Mesenchymal stem cell (in vitro differentiated cells and primary cell): ENCODE results near the gene ACACB.

Experiments used
- DNase-seq: peaks from one replicate; pipeline ENCODE4 v3.0.0-alpha.2; 2013
- H2AFZ ChIP-seq: one replicate; pipeline ENCODE4 v1.6.1; 2013; ENCODE audit warnings: low read depth, mild to moderate bottlenecking, control low read depth, inconsistent platforms, low read length, moderate library complexity
- H2AK5ac ChIP-seq: 2 replicates; pipeline ENCODE4 v1.6.1; 2013; ENCODE audit warnings: low read length, moderate library complexity, mild to moderate bottlenecking, inconsistent platforms; ENCODE audit not compliant: severe bottlenecking
- H2BK120ac ChIP-seq: one replicate; pipeline ENCODE4 v1.6.1; 2013; ENCODE audit warnings: low read depth, mild to moderate bottlenecking, inconsistent platforms, low read length, moderate library complexity
- H2BK12ac ChIP-seq, 2 experiments: one replicate each; pipeline ENCODE4 v1.6.1; 2013; ENCODE audit warnings: inconsistent platforms in 2 of 2, low read length in 2 of 2, mild to moderate bottlenecking in 2 of 2, moderate library complexity in 2 of 2, control low read depth in 1 of 2
- H2BK15ac ChIP-seq: one replicate; pipeline ENCODE4 v1.6.1; 2013; ENCODE audit warnings: mild to moderate bottlenecking, low read depth, inconsistent platforms; ENCODE audit not compliant: poor library complexity, severe bottlenecking
- H2BK5ac ChIP-seq: 2 replicates; pipeline ENCODE4 v1.6.1; 2013; ENCODE audit warnings: low read depth, mild to moderate bottlenecking, low read length, control low read depth, inconsistent platforms; ENCODE audit not compliant: poor library complexity, severe bottlenecking
- H3K14ac ChIP-seq, 2 experiments: one replicate each; pipeline ENCODE4 v1.6.1; 2013; ENCODE audit warnings: inconsistent platforms in 2 of 2, low read length in 2 of 2, control low read depth in 1 of 2, mild to moderate bottlenecking in 1 of 2, moderate library complexity in 1 of 2
- H3K18ac ChIP-seq, 2 experiments: one replicate each; pipeline ENCODE4 v1.6.1; 2013; ENCODE audit warnings: inconsistent platforms in 2 of 2, low read length in 2 of 2, control low read depth in 1 of 2, low read depth in 1 of 2, mild to moderate bottlenecking in 1 of 2
- H3K23ac ChIP-seq, 2 experiments: one replicate each; pipeline ENCODE4 v1.6.1; 2013; ENCODE audit warnings: inconsistent platforms in 2 of 2, low read length in 2 of 2, mild to moderate bottlenecking in 2 of 2, moderate library complexity in 2 of 2, control low read depth in 1 of 2
- H3K27ac ChIP-seq: 2 replicates; pipeline ENCODE4 v1.5.1; 2013; ENCODE audit warnings: mild to moderate bottlenecking, moderate library complexity, low read length, control low read depth, inconsistent platforms; ENCODE audit not compliant: poor library complexity, severe bottlenecking
- H3K27me3 ChIP-seq, 2 experiments: 2 replicates each; pipeline versions ENCODE4 v1.6.1 to v1.7.0; 2013; ENCODE audit warnings: low read length in 2 of 2, mild to moderate bottlenecking in 2 of 2, moderate library complexity in 2 of 2, control low read depth in 1 of 2, inconsistent platforms in 1 of 2; ENCODE audit not compliant: control insufficient read depth in 1 of 2, insufficient read depth in 1 of 2
- H3K36me3 ChIP-seq, 2 experiments: 2 replicates each; pipeline versions ENCODE4 v1.6.1 to v1.7.0; 2013; ENCODE audit warnings: low read length in 2 of 2, control low read depth in 1 of 2, inconsistent platforms in 1 of 2, low read depth in 1 of 2, mild to moderate bottlenecking in 1 of 2; ENCODE audit not compliant: insufficient read depth in 2 of 2, control insufficient read depth in 1 of 2
- H3K4ac ChIP-seq, 2 experiments: one replicate each; pipeline ENCODE4 v1.6.1; 2013; ENCODE audit warnings: inconsistent platforms in 2 of 2, low read length in 2 of 2, mild to moderate bottlenecking in 2 of 2, moderate library complexity in 2 of 2, control low read depth in 1 of 2, low read depth in 1 of 2
- H3K4me1 ChIP-seq: 2 replicates; pipeline ENCODE4 v1.6.1; 2013; ENCODE audit warnings: low read depth, low read length, control low read depth; ENCODE audit not compliant: control insufficient read depth, insufficient read depth
- H3K4me2 ChIP-seq: 2 replicates; pipeline ENCODE4 v1.6.1; 2013; ENCODE audit warnings: low read length, mild to moderate bottlenecking, inconsistent platforms; ENCODE audit not compliant: poor library complexity, severe bottlenecking
- H3K4me3 ChIP-seq, 2 experiments: 2 replicates each; pipeline versions ENCODE4 v1.5.1 to v1.7.0; 2013; ENCODE audit warnings: low read length in 2 of 2, mild to moderate bottlenecking in 2 of 2, control low read depth in 1 of 2, low read depth in 1 of 2; ENCODE audit not compliant: insufficient read depth in 1 of 2
- H3K79me1 ChIP-seq: replicated peaks from 2 replicates; pipeline ENCODE4 v1.6.1; 2013; ENCODE audit warnings: mild to moderate bottlenecking, control low read depth, low read length, inconsistent platforms; ENCODE audit not compliant: poor library complexity, severe bottlenecking
- H3K9ac ChIP-seq: 2 replicates; pipeline ENCODE4 v1.7.0; 2013; ENCODE audit warnings: mild to moderate bottlenecking, low read length, moderate library complexity
- H3K9me3 ChIP-seq: 2 replicates; pipeline ENCODE4 v1.7.0; 2013; ENCODE audit warnings: mild to moderate bottlenecking, low read length; ENCODE audit not compliant: control insufficient read depth
- H4K8ac ChIP-seq: one replicate; pipeline ENCODE4 v1.6.1; 2013; ENCODE audit warnings: inconsistent platforms, mild to moderate bottlenecking, low read length, moderate library complexity
- H4K91ac ChIP-seq: one replicate; pipeline ENCODE4 v1.6.1; 2013; ENCODE audit warnings: mild to moderate bottlenecking, low read length, inconsistent platforms
- WGBS: methylation state at CpG from one replicate; pipeline ENCODE4 v1.1.7; 2013; ENCODE audit warnings: mixed read lengths; 5-methylcytosine and 5-hydroxymethylcytosine counted together

Gene ACACB

GRCh38 chr12:109203480-109203879, 87.1 kb downstream of the ACACB start:
- Histone ChIP-seq H2BK120ac (no peak overlapping the region), H2AFZ (no peak overlapping the region), H3K9ac (no peak overlapping the region), H3K36me3 (peaks cover 5 to 39% of the 10 kb centered on the region in 2 experiments), H2BK12ac (no peak overlapping the region), H2BK15ac (no peak overlapping the region), H3K27ac (no peak overlapping the region), H2AK5ac (no peak overlapping the region), H3K23ac (no peak overlapping the region), H3K27me3 (no peaks in the 10 kb centered on the region), H3K14ac (no peak overlapping the region), H3K9me3 (no peaks in the 10 kb centered on the region), H2BK5ac (no peak overlapping the region), H3K79me1 (no peaks in the 10 kb centered on the region), H4K91ac (no peak overlapping the region), H3K18ac (no peak overlapping the region), H3K4ac (no peak overlapping the region), H3K4me2 (no peak overlapping the region), H3K4me1 (no peaks in the 10 kb centered on the region), H3K4me3 (no peak overlapping the region), H4K8ac (no peak overlapping the region)
- 79% methylated on average over 5 of the region's 8 CpGs for WGBS
- no peak for DNase-seq

GRCh38 chr12:109209082-109209481, 92.7 kb downstream of the ACACB start:
- H4K91ac ChIP-seq, result no peak overlapping the region
- no peak overlapping the region for H3K4me2 ChIP-seq
- no peak overlapping the region for H2BK12ac ChIP-seq
- H2AFZ ChIP-seq, result no peak overlapping the region
- DNase-seq, result no peak
- peak overlapping the region in 1 of 2 experiments; percentile 14 for H3K4me3 ChIP-seq
- H4K8ac ChIP-seq, result no peak overlapping the region
- H3K36me3 ChIP-seq, result peaks cover 4 to 28% of the 10 kb centered on the region in 2 experiments
- H2BK5ac ChIP-seq, result no peak overlapping the region
- H3K79me1 ChIP-seq, result no peaks in the 10 kb centered on the region
- no peak overlapping the region for H3K4ac ChIP-seq
- no peaks in the 10 kb centered on the region for H3K9me3 ChIP-seq
- 95% methylated on average over 14 of the region's 14 CpGs for WGBS
- H3K14ac ChIP-seq, result peak overlapping the region in 1 of 2 experiments; percentile 41
- H3K4me1 ChIP-seq, result peaks cover 2% of the 10 kb centered on the region
- H3K9ac ChIP-seq, result no peak overlapping the region
- H3K18ac ChIP-seq, result no peak overlapping the region
- H2BK120ac ChIP-seq, result no peak overlapping the region
- no peak overlapping the region for H2AK5ac ChIP-seq
- no peak overlapping the region for H3K23ac ChIP-seq
- no peak overlapping the region for H2BK15ac ChIP-seq
- H3K27ac ChIP-seq, result no peak overlapping the region
- H3K27me3 ChIP-seq, result no peaks in the 10 kb centered on the region

GRCh38 chr12:109212460-109213115, 96.2 kb downstream of the ACACB start:
- Histone ChIP-seq H3K4me2 (no peak overlapping the region), H2BK5ac (no peak overlapping the region), H2BK12ac (no peak overlapping the region), H3K4ac (no peak overlapping the region), H3K27ac (no peak overlapping the region), H3K23ac (no peak overlapping the region), H3K4me1 (peaks cover 2% of the 10 kb centered on the region), H4K8ac (no peak overlapping the region), H2BK120ac (no peak overlapping the region), H3K18ac (no peak overlapping the region), H3K9me3 (no peaks in the 10 kb centered on the region), H2BK15ac (no peak overlapping the region), H2AFZ (no peak overlapping the region), H3K36me3 (peaks cover 4 to 21% of the 10 kb centered on the region in 2 experiments), H3K4me3 (no peak overlapping the region), H4K91ac (no peak overlapping the region), H2AK5ac (no peak overlapping the region), H3K14ac (no peak overlapping the region), H3K27me3 (no peaks in the 10 kb centered on the region), H3K79me1 (no peaks in the 10 kb centered on the region), H3K9ac (no peak overlapping the region)
- WGBS, result 90% methylated on average over 16 of the region's 16 CpGs
- DNase-seq, result no peak

GRCh38 chr12:109214131-109214530, 97.7 kb downstream of the ACACB start:
- Histone ChIP-seq H2AFZ (no peak overlapping the region), H3K9me3 (no peaks in the 10 kb centered on the region), H4K91ac (no peak overlapping the region), H3K27me3 (no peaks in the 10 kb centered on the region), H2BK15ac (no peak overlapping the region), H2BK5ac (no peak overlapping the region), H3K4ac (no peak overlapping the region), H3K18ac (no peak overlapping the region), H3K4me3 (no peak overlapping the region), H3K36me3 (peaks cover under 1 to 13% of the 10 kb centered on the region in 2 experiments), H3K79me1 (no peaks in the 10 kb centered on the region), H3K27ac (no peak overlapping the region), H3K4me2 (no peak overlapping the region), H2AK5ac (no peak overlapping the region), H3K4me1 (no peaks in the 10 kb centered on the region), H3K14ac (no peak overlapping the region), H3K9ac (no peak overlapping the region), H2BK120ac (no peak overlapping the region), H4K8ac (no peak overlapping the region), H3K23ac (no peak overlapping the region), H2BK12ac (no peak overlapping the region)
- 87% methylated on average over 3 of the region's 3 CpGs for whole genome bisulfite sequencing
- DNase-seq, result no peak
